ENCODE data around the gene ALK. TPM values are rescaled to one million over a fixed set of nuclear protein-coding genes. Genes with fewer than 3 reads are reported as not detected.

Gene ALK
- total RNA-seq, 4 donors from 2014 or later: 0.88 to 1.3 (median 1.3) TPM; not detected in 1

DNA sequence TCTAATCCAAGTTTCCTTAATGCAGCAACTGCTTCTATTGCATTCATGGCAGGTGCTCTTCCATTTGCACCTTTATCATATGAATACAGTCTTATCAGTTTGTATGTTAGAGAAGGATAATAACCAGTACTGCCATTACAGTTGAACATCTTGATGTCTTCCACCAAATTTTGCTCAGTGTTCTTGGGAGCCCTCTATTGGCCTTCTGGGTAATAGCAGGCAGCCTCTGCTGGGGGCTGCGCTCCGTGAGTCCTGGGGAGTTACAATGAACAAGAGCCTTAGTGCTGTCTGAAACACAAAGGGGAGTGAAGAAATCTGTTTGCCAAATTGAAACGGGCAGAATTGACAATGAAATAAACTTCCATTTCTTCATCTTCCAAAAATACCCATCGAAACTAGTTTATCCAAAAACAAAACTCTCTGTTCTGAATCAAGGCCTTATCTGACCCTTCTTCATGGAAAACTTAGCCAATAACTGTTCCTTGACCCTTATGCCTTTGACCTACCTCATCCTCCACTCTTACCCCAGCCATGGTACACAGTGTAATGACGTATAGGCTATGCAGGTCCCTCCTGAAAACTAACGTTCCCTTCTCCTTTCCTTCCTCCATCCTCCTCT lies 79.9 kb downstream of the ALK start:
- H3K27me3 ChIP-seq: no peaks in the 10 kb centered on the region
- peaks cover 0 to 6% (median 0%) of the 10 kb centered on the region in 4 donors for H3K9me3 ChIP-seq
- H3K4me1 ChIP-seq: no peaks in the 10 kb centered on the region
- no peaks in the 10 kb centered on the region for H3K36me3 ChIP-seq
- no peak overlapping the region for H3K4me3 ChIP-seq
- TF ChIP-seq POLR2A (IDR thresholded peaks at IDR 0.05): no peak
- TF ChIP-seq, protein P1, sequence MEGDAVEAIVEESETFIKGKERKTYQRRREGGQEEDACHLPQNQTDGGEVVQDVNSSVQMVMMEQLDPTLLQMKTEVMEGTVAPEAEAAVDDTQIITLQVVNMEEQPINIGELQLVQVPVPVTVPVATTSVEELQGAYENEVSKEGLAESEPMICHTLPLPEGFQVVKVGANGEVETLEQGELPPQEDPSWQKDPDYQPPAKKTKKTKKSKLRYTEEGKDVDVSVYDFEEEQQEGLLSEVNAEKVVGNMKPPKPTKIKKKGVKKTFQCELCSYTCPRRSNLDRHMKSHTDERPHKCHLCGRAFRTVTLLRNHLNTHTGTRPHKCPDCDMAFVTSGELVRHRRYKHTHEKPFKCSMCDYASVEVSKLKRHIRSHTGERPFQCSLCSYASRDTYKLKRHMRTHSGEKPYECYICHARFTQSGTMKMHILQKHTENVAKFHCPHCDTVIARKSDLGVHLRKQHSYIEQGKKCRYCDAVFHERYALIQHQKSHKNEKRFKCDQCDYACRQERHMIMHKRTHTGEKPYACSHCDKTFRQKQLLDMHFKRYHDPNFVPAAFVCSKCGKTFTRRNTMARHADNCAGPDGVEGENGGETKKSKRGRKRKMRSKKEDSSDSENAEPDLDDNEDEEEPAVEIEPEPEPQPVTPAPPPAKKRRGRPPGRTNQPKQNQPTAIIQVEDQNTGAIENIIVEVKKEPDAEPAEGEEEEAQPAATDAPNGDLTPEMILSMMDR (IDR thresholded peaks at IDR 0.05): peak; percentile 23 to 65 (median 53)
- no peak for DNase-seq
- H3K27ac ChIP-seq: no peak overlapping the region

DNA sequence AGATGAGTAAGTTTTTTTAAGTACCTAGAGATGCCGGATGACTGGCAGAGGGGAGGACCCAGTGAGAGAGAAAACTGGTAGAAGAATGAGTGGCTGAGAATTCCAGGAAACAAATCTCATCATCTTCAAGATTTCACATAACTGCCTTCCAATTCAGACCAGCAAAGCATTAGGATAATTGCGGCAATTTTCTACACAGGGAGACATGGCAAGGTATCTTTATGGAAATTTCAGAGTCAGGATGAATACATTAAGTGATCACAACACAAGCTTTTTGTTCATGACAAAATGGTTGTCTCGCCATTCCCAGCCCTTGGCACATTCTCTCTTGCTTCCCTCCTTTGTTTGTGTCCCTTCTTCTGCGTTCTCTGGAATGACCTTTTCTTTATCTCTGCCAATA lies 82.1 kb downstream of the ALK start:
- Histone ChIP-seq H3K4me3 (no peak overlapping the region), H3K4me1 (no peaks in the 10 kb centered on the region), H3K9me3 (peaks cover 0 to 6% (median 0%) of the 10 kb centered on the region in 4 donors), H3K36me3 (no peaks in the 10 kb centered on the region), H3K27ac (no peak overlapping the region), H3K27me3 (no peaks in the 10 kb centered on the region)
- DNase-seq: no peak
- TF ChIP-seq POLR2A (IDR thresholded peaks at IDR 0.05): no peak
- TF ChIP-seq, protein P1 (IDR thresholded peaks at IDR 0.05): no peak

DNA sequence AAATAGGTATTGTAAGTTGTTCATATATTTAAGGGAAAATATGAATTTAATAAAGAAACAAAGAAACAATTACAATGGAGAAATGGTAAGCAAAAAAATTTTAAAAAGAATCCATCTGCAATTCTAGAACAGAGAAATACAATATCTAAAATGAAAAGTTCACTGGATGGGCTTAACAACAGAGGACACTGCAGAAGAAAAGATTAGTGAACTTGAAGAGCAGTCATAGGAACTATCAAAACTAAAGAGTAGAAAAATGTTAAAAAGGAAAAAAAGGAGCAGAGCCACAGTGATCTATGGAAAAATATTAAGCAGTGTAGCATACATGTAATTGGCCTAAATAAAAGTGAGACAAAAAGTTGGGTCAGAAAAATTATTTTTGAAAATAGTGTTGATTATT lies 83.5 kb downstream of the ALK start:
- Histone ChIP-seq H3K27me3 (no peaks in the 10 kb centered on the region), H3K36me3 (no peaks in the 10 kb centered on the region), H3K4me1 (no peaks in the 10 kb centered on the region), H3K4me3 (no peak overlapping the region), H3K27ac (no peak overlapping the region), H3K9me3 (peaks cover 0 to 6% (median 0%) of the 10 kb centered on the region in 4 donors)
- no peak for DNase-seq
- TF ChIP-seq POLR2A (IDR thresholded peaks at IDR 0.05): no peak
- TF ChIP-seq, protein P1 (IDR thresholded peaks at IDR 0.05): no peak

DNA sequence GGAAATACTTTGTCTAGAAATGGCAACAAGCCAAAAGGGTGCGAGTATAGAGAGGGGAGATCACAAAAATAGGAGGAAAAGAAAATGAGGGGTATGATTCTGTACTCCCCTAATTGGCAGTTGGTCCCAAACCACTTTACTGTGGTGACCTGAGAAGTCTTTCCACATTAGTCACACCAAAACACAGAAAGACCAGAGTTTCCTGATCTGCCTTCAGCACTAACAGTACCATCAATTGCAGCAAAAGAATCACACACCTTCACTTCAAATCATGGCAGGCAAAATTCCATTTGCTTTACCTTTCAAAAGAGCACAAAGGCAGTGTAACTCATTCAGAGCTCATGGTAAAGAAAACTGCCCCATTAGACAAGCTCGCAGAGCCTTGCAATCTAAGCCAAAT lies 86.8 kb downstream of the ALK start:
- no peak for DNase-seq
- Histone ChIP-seq H3K36me3 (no peaks in the 10 kb centered on the region), H3K4me1 (no peaks in the 10 kb centered on the region), H3K27ac (no peak overlapping the region), H3K4me3 (no peak overlapping the region), H3K9me3 (peaks cover 0 to 6% (median 0%) of the 10 kb centered on the region in 4 donors), H3K27me3 (no peaks in the 10 kb centered on the region)
- no peak for TF ChIP-seq POLR2A (IDR thresholded peaks at IDR 0.05)
- TF ChIP-seq, protein P1 (IDR thresholded peaks at IDR 0.05): no peak

DNA sequence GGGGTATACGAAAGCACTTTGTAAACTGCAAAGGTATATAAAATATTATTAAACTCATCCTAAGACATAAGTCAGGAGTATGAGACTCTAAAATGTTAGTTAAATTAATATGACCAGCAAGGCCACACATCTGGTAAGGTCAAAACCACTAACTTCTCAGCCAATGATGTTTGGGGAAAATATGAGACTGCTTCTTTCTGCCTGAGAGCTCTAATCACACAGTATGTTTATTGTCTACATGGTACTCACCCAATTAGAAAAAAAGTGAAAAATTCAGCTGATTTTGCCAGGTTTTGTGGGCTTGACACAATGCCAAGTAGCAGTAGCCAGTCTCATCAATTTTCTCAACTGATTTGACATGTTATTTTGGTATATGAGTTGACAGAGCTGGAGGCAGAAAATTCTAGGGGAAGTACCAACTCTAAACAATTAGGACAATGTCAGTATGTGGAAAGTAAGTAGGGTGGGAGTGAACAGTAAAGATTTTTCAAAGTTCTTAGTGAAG lies 87.3 kb downstream of the ALK start:
- TF ChIP-seq, protein P1 (IDR thresholded peaks at IDR 0.05): no peak
- no peak for TF ChIP-seq POLR2A (IDR thresholded peaks at IDR 0.05)
- H3K36me3 ChIP-seq: no peaks in the 10 kb centered on the region
- H3K27me3 ChIP-seq: no peaks in the 10 kb centered on the region
- no peak overlapping the region for H3K27ac ChIP-seq
- no peak for DNase-seq
- peaks cover 0 to 6% (median 0%) of the 10 kb centered on the region in 4 donors for H3K9me3 ChIP-seq
- H3K4me3 ChIP-seq: no peak overlapping the region
- no peaks in the 10 kb centered on the region for H3K4me1 ChIP-seq

Data from Peyer's patch (tissue), 4 donors.